ENCODE results near the gene ZNF85.

- TF ChIP-seq CTCF (IDR thresholded peaks at IDR 0.05) (no peak), POLR2AphosphoS5 (IDR thresholded peaks at IDR 0.05) (no peak), POLR2A (IDR thresholded peaks at IDR 0.05) (no peak), EP300 (IDR thresholded peaks at IDR 0.05; ENCODE audit: low read depth) (no peak)
These were observed 46.8 kb downstream of the ZNF85 start for GRCh38 chr19:20969898-20970297.
